ENCODE data around the gene STIP1.

Gene STIP1

DNA sequence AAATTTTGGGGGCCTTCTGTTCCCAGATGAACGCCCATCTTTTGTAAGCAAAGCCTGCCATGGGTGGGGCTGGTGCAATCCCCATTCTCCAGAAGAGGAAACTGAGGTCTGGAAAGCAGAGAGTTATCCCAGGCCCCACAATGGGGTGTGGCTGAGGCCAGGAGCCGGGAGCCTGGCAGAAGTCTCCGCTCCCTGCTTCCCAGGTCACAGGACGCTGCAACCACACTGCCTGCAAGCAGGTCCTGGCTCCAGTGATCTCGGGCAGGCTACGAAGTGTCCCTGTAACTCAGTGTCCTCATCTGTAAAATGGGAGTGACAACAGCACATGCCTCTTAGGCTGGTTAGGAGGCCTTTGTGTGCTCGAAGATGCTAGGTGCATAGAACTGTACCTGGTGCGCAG lies 67.1 kb downstream of the STIP1 start:
- no peak for DNase-seq

DNA sequence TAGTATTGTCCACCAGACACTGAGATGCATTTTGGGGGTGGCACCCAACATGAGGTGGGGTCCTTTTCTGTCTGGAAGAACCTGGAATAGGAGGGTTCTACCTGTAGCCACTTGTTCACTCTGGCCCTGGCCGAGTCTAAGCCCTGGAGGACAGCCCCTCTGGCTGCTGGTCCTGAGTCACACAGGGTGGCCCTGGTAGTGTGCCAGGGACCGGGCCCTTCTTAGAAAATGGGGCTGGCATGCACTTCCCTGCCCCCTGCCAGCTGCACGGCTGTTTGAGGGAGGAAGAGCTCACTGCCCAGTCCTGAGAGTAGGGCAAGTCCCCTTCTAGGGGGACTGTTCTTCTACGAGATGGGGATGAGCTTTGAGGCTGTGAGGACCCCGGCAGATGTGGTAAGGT lies 67.5 kb downstream of the STIP1 start:
- DNase-seq = no peak

Data from fibroblast of upper back skin (primary cell).